ENCODE measurements around the gene SDK1.

Gene SDK1

GRCh38 chr7:4000139-4000538, 699.1 kb downstream of the SDK1 start:
- H2AK5ac ChIP-seq (ENCODE audit: low read depth, low read length), result peak overlapping the region; percentile 44
- no peak overlapping the region for H3K27ac ChIP-seq (replicated peaks; ENCODE audit: low read length)
- H2BK120ac ChIP-seq (ENCODE audit: low read depth, low read length), result no peak overlapping the region
- peak overlapping the region; percentile 84 for H2BK5ac ChIP-seq (ENCODE audit: low read length)
- no peaks in the 10 kb centered on the region for H3K36me3 ChIP-seq (replicated peaks in 1 of 2; ENCODE audit: control insufficient read depth in 2 of 2, insufficient read depth in 2 of 2, low read length in 2 of 2)
- no peak overlapping the region for H2BK12ac ChIP-seq (ENCODE audit: low read length)
- H3K4me3 ChIP-seq (ENCODE audit: low read length in 2 of 2), result no peak overlapping the region
- no peak overlapping the region for H4K8ac ChIP-seq (ENCODE audit: low read depth, low read length)
- no peak overlapping the region for H3K4me2 ChIP-seq (ENCODE audit: insufficient read depth, low read length, poor library complexity, severe bottlenecking)
- DNase-seq (ENCODE audit: low spot score), result no peak
- H3K9me3 ChIP-seq (replicated peaks in 1 of 2; ENCODE audit: control insufficient read depth in 2 of 2, insufficient read depth in 1 of 2, low read depth in 1 of 2, low read length in 2 of 2), result no peaks in the 10 kb centered on the region
- H3K27me3 ChIP-seq (ENCODE audit: control insufficient read depth in 3 of 3, insufficient read depth in 3 of 3, low read depth in 1 of 3, low read length in 3 of 3), result no peaks in the 10 kb centered on the region
- H2AFZ ChIP-seq (ENCODE audit: low read length), result no peak overlapping the region
- H3K9ac ChIP-seq (ENCODE audit: low read depth, low read length, poor library complexity), result peak overlapping the region; percentile 10
- no peaks in the 10 kb centered on the region for H3K79me1 ChIP-seq (ENCODE audit: low read depth, low read length)
- H3K23ac ChIP-seq (ENCODE audit: low read depth, low read length, poor library complexity), result peak overlapping the region; percentile 50
- peak overlapping the region; percentile 67 for H3K18ac ChIP-seq (ENCODE audit: low read length)
- peak overlapping the region; percentile 61 for H3K14ac ChIP-seq (ENCODE audit: low read length)
- peak overlapping the region; percentile 44 for H2BK15ac ChIP-seq (ENCODE audit: low read length)
- H4K91ac ChIP-seq (ENCODE audit: low read depth, low read length, poor library complexity), result no peak overlapping the region
- peaks cover 4 to 12% of the 10 kb centered on the region in 2 donors for H3K4me1 ChIP-seq (ENCODE audit: control insufficient read depth in 2 of 2, insufficient read depth in 1 of 2, low read depth in 1 of 2, low read length in 2 of 2)
- no CpG with 5 or more reads among the region's 8 CpGs for WGBS, 2 donors (ENCODE audit: extremely low coverage in 2 of 2, insufficient read length in 2 of 2, insufficient replicate concordance in 1 of 2)
- no peak overlapping the region for H3K4ac ChIP-seq (ENCODE audit: low read length)

GRCh38 chr7:4000934-4001333, 699.9 kb downstream of the SDK1 start:
- no peak for DNase-seq (ENCODE audit: low spot score)
- Histone ChIP-seq H3K9ac (ENCODE audit: low read depth, low read length, poor library complexity) (no peak overlapping the region), H2AK5ac (ENCODE audit: low read depth, low read length) (no peak overlapping the region), H3K14ac (ENCODE audit: low read length) (no peak overlapping the region), H3K9me3 (replicated peaks in 1 of 2; ENCODE audit: control insufficient read depth in 2 of 2, insufficient read depth in 1 of 2, low read depth in 1 of 2, low read length in 2 of 2) (no peaks in the 10 kb centered on the region), H2AFZ (ENCODE audit: low read length) (no peak overlapping the region), H3K4me3 (ENCODE audit: low read length in 2 of 2) (no peak overlapping the region), H3K27me3 (ENCODE audit: control insufficient read depth in 3 of 3, insufficient read depth in 3 of 3, low read depth in 1 of 3, low read length in 3 of 3) (no peaks in the 10 kb centered on the region), H3K79me1 (ENCODE audit: low read depth, low read length) (no peaks in the 10 kb centered on the region), H3K27ac (replicated peaks; ENCODE audit: low read length) (no peak overlapping the region), H4K91ac (ENCODE audit: low read depth, low read length, poor library complexity) (no peak overlapping the region), H3K23ac (ENCODE audit: low read depth, low read length, poor library complexity) (no peak overlapping the region), H3K18ac (ENCODE audit: low read length) (peak overlapping the region; percentile 61), H3K4me1 (ENCODE audit: control insufficient read depth in 2 of 2, insufficient read depth in 1 of 2, low read depth in 1 of 2, low read length in 2 of 2) (peaks cover 4 to 12% of the 10 kb centered on the region in 2 donors), H2BK120ac (ENCODE audit: low read depth, low read length) (no peak overlapping the region), H2BK12ac (ENCODE audit: low read length) (no peak overlapping the region), H3K4ac (ENCODE audit: low read length) (no peak overlapping the region), H2BK5ac (ENCODE audit: low read length) (no peak overlapping the region), H3K36me3 (replicated peaks in 1 of 2; ENCODE audit: control insufficient read depth in 2 of 2, insufficient read depth in 2 of 2, low read length in 2 of 2) (no peaks in the 10 kb centered on the region), H3K4me2 (ENCODE audit: insufficient read depth, low read length, poor library complexity, severe bottlenecking) (no peak overlapping the region), H4K8ac (ENCODE audit: low read depth, low read length) (no peak overlapping the region), H2BK15ac (ENCODE audit: low read length) (peak overlapping the region; percentile 47)
- WGBS, 2 donors (ENCODE audit: extremely low coverage in 2 of 2, insufficient read length in 2 of 2, insufficient replicate concordance in 1 of 2), result no CpG with 5 or more reads among the region's 8 CpGs

GRCh38 chr7:4001742-4002141, 700.7 kb downstream of the SDK1 start:
- Histone ChIP-seq H3K9ac (ENCODE audit: low read depth, low read length, poor library complexity) (no peak overlapping the region), H3K9me3 (replicated peaks in 1 of 2; ENCODE audit: control insufficient read depth in 2 of 2, insufficient read depth in 1 of 2, low read depth in 1 of 2, low read length in 2 of 2) (no peaks in the 10 kb centered on the region), H3K4me1 (ENCODE audit: control insufficient read depth in 2 of 2, insufficient read depth in 1 of 2, low read depth in 1 of 2, low read length in 2 of 2) (peaks cover 7 to 12% of the 10 kb centered on the region in 2 donors), H2BK15ac (ENCODE audit: low read length) (no peak overlapping the region), H3K18ac (ENCODE audit: low read length) (no peak overlapping the region), H3K14ac (ENCODE audit: low read length) (no peak overlapping the region), H3K4me2 (ENCODE audit: insufficient read depth, low read length, poor library complexity, severe bottlenecking) (no peak overlapping the region), H3K27ac (replicated peaks; ENCODE audit: low read length) (no peak overlapping the region), H3K23ac (ENCODE audit: low read depth, low read length, poor library complexity) (no peak overlapping the region), H2BK12ac (ENCODE audit: low read length) (no peak overlapping the region), H2BK5ac (ENCODE audit: low read length) (no peak overlapping the region), H3K79me1 (ENCODE audit: low read depth, low read length) (no peaks in the 10 kb centered on the region), H4K91ac (ENCODE audit: low read depth, low read length, poor library complexity) (no peak overlapping the region), H3K36me3 (replicated peaks in 1 of 2; ENCODE audit: control insufficient read depth in 2 of 2, insufficient read depth in 2 of 2, low read length in 2 of 2) (no peaks in the 10 kb centered on the region), H2AFZ (ENCODE audit: low read length) (no peak overlapping the region), H3K4ac (ENCODE audit: low read length) (no peak overlapping the region), H2BK120ac (ENCODE audit: low read depth, low read length) (no peak overlapping the region), H2AK5ac (ENCODE audit: low read depth, low read length) (no peak overlapping the region), H3K27me3 (ENCODE audit: control insufficient read depth in 3 of 3, insufficient read depth in 3 of 3, low read depth in 1 of 3, low read length in 3 of 3) (no peaks in the 10 kb centered on the region), H4K8ac (ENCODE audit: low read depth, low read length) (no peak overlapping the region), H3K4me3 (ENCODE audit: low read length in 2 of 2) (no peak overlapping the region)
- no peak for DNase-seq (ENCODE audit: low spot score)
- WGBS, 2 donors (ENCODE audit: extremely low coverage in 2 of 2, insufficient read length in 2 of 2, insufficient replicate concordance in 1 of 2), result no CpG with 5 or more reads among the region's 4 CpGs

- H3K9ac ChIP-seq (ENCODE audit: low read depth, low read length, poor library complexity), result no peak overlapping the region
- H2AFZ ChIP-seq (ENCODE audit: low read length), result no peak overlapping the region
- H3K18ac ChIP-seq (ENCODE audit: low read length), result no peak overlapping the region
- H3K27ac ChIP-seq (replicated peaks; ENCODE audit: low read length), result no peak overlapping the region
- no peak overlapping the region for H4K8ac ChIP-seq (ENCODE audit: low read depth, low read length)
- no peak overlapping the region for H2AK5ac ChIP-seq (ENCODE audit: low read depth, low read length)
- no peaks in the 10 kb centered on the region for H3K27me3 ChIP-seq (ENCODE audit: control insufficient read depth in 3 of 3, insufficient read depth in 3 of 3, low read depth in 1 of 3, low read length in 3 of 3)
- no peak overlapping the region for H2BK5ac ChIP-seq (ENCODE audit: low read length)
- no peak for DNase-seq (ENCODE audit: low spot score)
- no peak overlapping the region for H2BK12ac ChIP-seq (ENCODE audit: low read length)
- no peak overlapping the region for H3K4me2 ChIP-seq (ENCODE audit: insufficient read depth, low read length, poor library complexity, severe bottlenecking)
- no peaks in the 10 kb centered on the region for H3K79me1 ChIP-seq (ENCODE audit: low read depth, low read length)
- H3K23ac ChIP-seq (ENCODE audit: low read depth, low read length, poor library complexity), result no peak overlapping the region
- H2BK15ac ChIP-seq (ENCODE audit: low read length), result no peak overlapping the region
- H2BK120ac ChIP-seq (ENCODE audit: low read depth, low read length), result no peak overlapping the region
- H3K14ac ChIP-seq (ENCODE audit: low read length), result no peak overlapping the region
- no peak overlapping the region for H4K91ac ChIP-seq (ENCODE audit: low read depth, low read length, poor library complexity)
- peaks cover 12 to 13% of the 10 kb centered on the region in 2 donors for H3K4me1 ChIP-seq (ENCODE audit: control insufficient read depth in 2 of 2, insufficient read depth in 1 of 2, low read depth in 1 of 2, low read length in 2 of 2)
- no peak overlapping the region for H3K4ac ChIP-seq (ENCODE audit: low read length)
- WGBS, 2 donors (ENCODE audit: extremely low coverage in 2 of 2, insufficient read length in 2 of 2, insufficient replicate concordance in 1 of 2), result no CpG with 5 or more reads among the region's 9 CpGs
- no peak overlapping the region for H3K4me3 ChIP-seq (ENCODE audit: low read length in 2 of 2)
- no peaks in the 10 kb centered on the region for H3K9me3 ChIP-seq (replicated peaks in 1 of 2; ENCODE audit: control insufficient read depth in 2 of 2, insufficient read depth in 1 of 2, low read depth in 1 of 2, low read length in 2 of 2)
- H3K36me3 ChIP-seq (replicated peaks in 1 of 2; ENCODE audit: control insufficient read depth in 2 of 2, insufficient read depth in 2 of 2, low read length in 2 of 2), result no peaks in the 10 kb centered on the region
These were observed 702.5 kb downstream of the SDK1 start for GRCh38 chr7:4003503-4003902.
